ENCODE results near the gene DCC.

The DCC gene

GRCh38 chr18:52845036-52845435 lies 505.0 kb downstream of the DCC start:
- TF ChIP-seq CTCF (IDR thresholded peaks at IDR 0.05; ENCODE audit: low read length, missing control alignments), result no peak
- no peak for DNase-seq (ENCODE audit: low read depth)
- H3K4me3 ChIP-seq (replicated peaks; ENCODE audit: low read depth, low read length), result no peak overlapping the region

DNA sequence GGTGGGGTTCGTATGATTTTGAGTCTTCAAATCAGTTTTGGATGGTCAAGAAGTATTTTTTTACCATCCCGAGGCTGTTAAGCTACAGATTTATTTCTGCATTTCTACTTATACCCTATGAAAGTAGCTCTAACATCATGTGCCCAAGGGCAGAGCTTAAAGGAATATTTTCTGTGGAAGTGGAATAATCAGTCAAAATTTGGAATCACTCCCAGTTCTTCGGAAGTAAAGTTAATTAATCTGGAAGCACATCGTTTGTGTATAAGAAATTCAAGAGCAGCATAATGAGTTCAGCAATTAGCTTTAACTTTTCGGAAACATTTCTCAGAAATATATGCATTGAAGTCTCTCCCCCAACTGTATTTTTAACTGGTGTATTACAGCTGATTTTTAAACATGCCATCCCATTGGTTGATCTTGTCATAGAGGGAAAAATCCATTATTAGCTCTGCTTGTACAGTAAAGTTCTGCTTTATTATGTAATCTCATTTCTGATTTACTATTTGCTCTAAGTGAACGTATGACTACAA lies 510.1 kb downstream of the DCC start:
- no peak overlapping the region for H3K4me3 ChIP-seq (replicated peaks; ENCODE audit: low read depth, low read length)
- TF ChIP-seq CTCF (IDR thresholded peaks at IDR 0.05; ENCODE audit: low read length, missing control alignments), result no peak
- no peak for DNase-seq (ENCODE audit: low read depth)

- no peak overlapping the region for H3K4me3 ChIP-seq (replicated peaks; ENCODE audit: low read depth, low read length)
- no peak for DNase-seq (ENCODE audit: low read depth)
- TF ChIP-seq CTCF (IDR thresholded peaks at IDR 0.05; ENCODE audit: low read length, missing control alignments), result no peak
Observed at GRCh38 chr18:52861558-52861957, 521.6 kb downstream of the DCC start.

GRCh38 chr18:52869349-52869923 lies 529.4 kb downstream of the DCC start:
- TF ChIP-seq CTCF (IDR thresholded peaks at IDR 0.05; ENCODE audit: low read length, missing control alignments), result no peak
- H3K4me3 ChIP-seq (replicated peaks; ENCODE audit: low read depth, low read length), result no peak overlapping the region
- no peak for DNase-seq (ENCODE audit: low read depth)

GRCh38 chr18:52869942-52870907 lies 530.2 kb downstream of the DCC start:
- H3K4me3 ChIP-seq (replicated peaks; ENCODE audit: low read depth, low read length), result no peak overlapping the region
- DNase-seq (ENCODE audit: low read depth), result no peak
- TF ChIP-seq CTCF (IDR thresholded peaks at IDR 0.05; ENCODE audit: low read length, missing control alignments), result no peak

DNA sequence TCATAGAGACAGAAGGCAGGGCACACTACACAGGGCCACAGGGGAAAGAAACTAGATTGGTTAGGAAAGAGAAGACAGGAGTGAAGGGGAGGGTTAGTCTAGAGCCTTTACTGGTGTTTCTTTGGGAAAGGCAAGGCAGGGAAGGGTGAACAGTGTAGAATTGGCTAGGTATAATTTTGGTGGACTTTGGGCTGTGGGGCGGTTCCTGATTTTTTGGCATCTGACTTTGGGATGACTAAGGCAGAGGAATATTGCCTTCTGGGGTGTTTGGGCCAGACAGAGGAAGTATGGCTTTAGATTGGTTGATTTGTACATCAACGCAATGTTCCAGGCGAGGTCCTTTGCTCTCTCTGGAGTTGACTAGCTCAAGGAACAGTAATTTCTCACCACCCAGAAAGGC lies 534.8 kb downstream of the DCC start:
- no peak overlapping the region for H3K4me3 ChIP-seq (replicated peaks; ENCODE audit: low read depth, low read length)
- no peak for DNase-seq (ENCODE audit: low read depth)
- TF ChIP-seq CTCF (IDR thresholded peaks at IDR 0.05; ENCODE audit: low read length, missing control alignments), result no peak
